ENCODE results near the gene ESRRA. TPM values are rescaled to one million over a fixed set of nuclear protein-coding genes. Genes with fewer than 3 reads are reported as not detected.

ESRRA gene
- total and polyA plus RNA-seq, 2 of the 13 experiments (the other 11 are each of a cell fraction or from before 2014, with no cell fraction given): 18.1 to 36.3 TPM

- TF ChIP-seq MAFF (IDR thresholded peaks at IDR 0.05; ENCODE audit: low read depth, low read length) (no peak), MED1 (CRISPR knock-in tag; IDR thresholded peaks at IDR 0.05) (peak; percentile 21; the same call in 1 of the 2 replicates), ZBTB44 (CRISPR knock-in tag; IDR thresholded peaks at IDR 0.05) (no peak), ZNF407 (CRISPR knock-in tag; IDR thresholded peaks at IDR 0.05; ENCODE audit: not compliant biosample characterization) (no peak), ATF4 (CRISPR knock-in tag; IDR thresholded peaks at IDR 0.05) (no peak), ZNF782 (CRISPR knock-in tag; IDR thresholded peaks at IDR 0.05; ENCODE audit: borderline replicate concordance) (no peak), ELK4 (CRISPR knock-in tag; IDR thresholded peaks at IDR 0.05; ENCODE audit: borderline replicate concordance) (no peak), ZNF362 (CRISPR knock-in tag; IDR thresholded peaks at IDR 0.05; ENCODE audit: borderline replicate concordance) (no peak)
Observed at GRCh38 chr11:64304316-64305072, 830 bp upstream of the ESRRA start (continued).
